ENCODE data around the gene AAMDC.
"Not testable (repeated sequence)": the region's sequence is repeated elsewhere in the genome, so short reads cannot be mapped to it uniquely, and the experiment has no call there.

Gene AAMDC

GRCh38 chr11:77842441-77843121 is 21.6 kb downstream of the AAMDC start:
- Histone ChIP-seq H3K4me1 (ENCODE audit: control insufficient read depth, insufficient read depth, low read length) (no peaks in the 10 kb centered on the region), H3K36me3 (ENCODE audit: control insufficient read depth in 2 of 2, insufficient read depth in 1 of 2, low read length in 2 of 2) (peaks cover 0 to 34% of the 10 kb centered on the region in 2 experiments; a peak in 1 of 3 replicates), H3K9me3 (ENCODE audit: control insufficient read depth, insufficient read depth, low read depth, low read length) (no peaks in the 10 kb centered on the region), H3K27ac (ENCODE audit: extremely low read depth, low read depth, low read length) (no peak overlapping the region), H3K4me3 (ENCODE audit: low read depth, low read length) (no peak overlapping the region)
- ChIA-PET POLR2A (no interaction called here), CTCF (no interaction called here)
- no peak for TF ChIP-seq ZNF148 (tag by site-specific recombination; IDR thresholded peaks at IDR 0.05; ENCODE audit: borderline replicate concordance)
- no peak for TF ChIP-seq ZNF16 (tag by site-specific recombination; IDR thresholded peaks at IDR 0.05; ENCODE audit: low read depth)
- no peak for TF ChIP-seq ZNF48 (tag by site-specific recombination; IDR thresholded peaks at IDR 0.05)
- TF ChIP-seq ZNF211 (tag by site-specific recombination; IDR thresholded peaks at IDR 0.05; ENCODE audit: low read depth), result no peak
- no peak for TF ChIP-seq ZNF560 (tag by site-specific recombination; IDR thresholded peaks at IDR 0.05; ENCODE audit: borderline replicate concordance)
- TF ChIP-seq ZNF10 (tag by site-specific recombination; IDR thresholded peaks at IDR 0.05), result no peak
- TF ChIP-seq ZNF221 (tag by site-specific recombination; IDR thresholded peaks at IDR 0.05; ENCODE audit: borderline replicate concordance), result no peak
- no peak for TF ChIP-seq ZNF138 (tag by site-specific recombination; IDR thresholded peaks at IDR 0.05; ENCODE audit: borderline replicate concordance)
- TF ChIP-seq AEBP2 (tag by site-specific recombination; IDR thresholded peaks at IDR 0.05; ENCODE audit: borderline replicate concordance), result no peak
- TF ChIP-seq ZNF223 (tag by site-specific recombination; IDR thresholded peaks at IDR 0.05), result no peak
- no peak for TF ChIP-seq ZNF544 (tag by site-specific recombination; IDR thresholded peaks at IDR 0.05)
- no peak for TF ChIP-seq OSR2 (tag by site-specific recombination; IDR thresholded peaks at IDR 0.05)
- TF ChIP-seq ZBTB48 (tag by site-specific recombination; IDR thresholded peaks at IDR 0.05), result no peak
- TF ChIP-seq ZNF623 (tag by site-specific recombination; IDR thresholded peaks at IDR 0.05), result no peak
- TF ChIP-seq SETDB1 (IDR thresholded peaks at IDR 0.05; ENCODE audit: insufficient read length, low read length), result no peak
- no peak for TF ChIP-seq ZNF37A (tag by site-specific recombination; IDR thresholded peaks at IDR 0.05)
- no peak for TF ChIP-seq MZF1 (tag by site-specific recombination; IDR thresholded peaks at IDR 0.05; ENCODE audit: borderline replicate concordance)
- TF ChIP-seq ZFP69B (tag by site-specific recombination; IDR thresholded peaks at IDR 0.05), result no peak
- TF ChIP-seq ZNF248 (tag by site-specific recombination; IDR thresholded peaks at IDR 0.05), result no peak
- TF ChIP-seq TCF7L2 (IDR thresholded peaks at IDR 0.05; ENCODE audit: borderline replicate concordance, low read depth, low read length), result no peak

- H3K4me1 ChIP-seq (ENCODE audit: control insufficient read depth, insufficient read depth, low read length); H3K9me3 ChIP-seq (ENCODE audit: control insufficient read depth, insufficient read depth, low read depth, low read length); H3K27ac ChIP-seq (ENCODE audit: extremely low read depth, low read depth, low read length); H3K4me3 ChIP-seq (ENCODE audit: low read depth, low read length); CTCF ChIA-PET; POLR2A ChIA-PET: not testable (repeated sequence)
- H3K36me3 ChIP-seq (ENCODE audit: control insufficient read depth in 2 of 2, insufficient read depth in 1 of 2, low read length in 2 of 2), result peaks cover 0 to 36% of the 10 kb centered on the region in 2 experiments; a peak in 1 of 3 replicates
These were observed 22.8 kb downstream of the AAMDC start for GRCh38 chr11:77843700-77844099.
